ENCODE data around the gene BARX2. TPM values are rescaled to one million over a fixed set of nuclear protein-coding genes. Genes with fewer than 3 reads are reported as not detected.

The BARX2 gene
- total and polyA plus RNA-seq, 12 donors: 0.01 TPM; not detected in 11

GRCh38 chr11:129428557-129428956, 52.9 kb downstream of the BARX2 start:
- ATAC-seq: no peak
- no peak for DNase-seq
- intact Hi-C loops (cut with DNase I): no loop called here
- WGBS, 2 donors: 74 to 80% methylated on average over 9 of the region's 9 CpGs
- Histone ChIP-seq H3K9me3 (peaks cover 0 to 21% (median 3%) of the 10 kb centered on the region in 11 donors), H3K36me3 (no peaks in the 10 kb centered on the region), H3K27me3 (peaks cover 0 to 8% (median 0%) of the 10 kb centered on the region in 7 donors), H3K4me3 (no peak overlapping the region), H3K27ac (no peak overlapping the region), H3K4me1 (no peaks in the 10 kb centered on the region)
- TF ChIP-seq CTCF (IDR thresholded peaks at IDR 0.05): no peak

GRCh38 chr11:129434641-129435498, 59.2 kb downstream of the BARX2 start:
- no peaks in the 10 kb centered on the region for H3K4me1 ChIP-seq
- ATAC-seq (no peak), DNase-seq (no peak)
- WGBS, 2 donors: 83% methylated on average over 4 of the region's 4 CpGs
- intact Hi-C loops (cut with DNase I): no loop called here
- H3K9me3 ChIP-seq: peaks cover 0 to 21% (median 3%) of the 10 kb centered on the region in 11 donors
- TF ChIP-seq CTCF (IDR thresholded peaks at IDR 0.05): no peak
- no peaks in the 10 kb centered on the region for H3K36me3 ChIP-seq
- peaks cover 0 to 3% (median 0%) of the 10 kb centered on the region in 7 donors for H3K27me3 ChIP-seq
- no peak overlapping the region for H3K27ac ChIP-seq
- H3K4me3 ChIP-seq: no peak overlapping the region

GRCh38 chr11:129435499-129436245, 60.0 kb downstream of the BARX2 start:
- no peak for DNase-seq
- 71 to 81% methylated on average over 7 of the region's 7 CpGs for WGBS, 2 donors
- intact Hi-C loops (cut with DNase I): no loop called here

More at GRCh38 chr11:129435499-129436245, 60.0 kb downstream of the BARX2 start:
- no peak for ATAC-seq
- H3K36me3 ChIP-seq: no peaks in the 10 kb centered on the region
- TF ChIP-seq CTCF (IDR thresholded peaks at IDR 0.05): no peak
- no peak overlapping the region for H3K4me3 ChIP-seq
- peaks cover 0 to 18% (median 3%) of the 10 kb centered on the region in 11 donors for H3K9me3 ChIP-seq
- no peak overlapping the region for H3K27ac ChIP-seq
- no peaks in the 10 kb centered on the region for H3K4me1 ChIP-seq
- peaks cover 0 to 3% (median 0%) of the 10 kb centered on the region in 7 donors for H3K27me3 ChIP-seq
